SK-N-SH treated with all-trans-retinoic acid at 6 μM for 48 hours (cell line): ENCODE data around the gene IL1B.

Experiments
- ATAC-seq: fragments of 200-7000 bp; cut with Tn5 transposase; 3 replicates; pipeline ENCODE4 v1.9.1; 2020; ENCODE audit warnings: mild to moderate bottlenecking, moderate library complexity
- ARNTL ChIP-seq: fragments of 450-650 bp; formaldehyde crosslinking; IDR thresholded peaks from 2 replicates; pipeline ENCODE4 v1.5.0; 2020; ENCODE audit warnings: low read depth, mild to moderate bottlenecking, moderate library complexity, borderline replicate concordance
- BACH2 ChIP-seq: fragments of 250-450 bp; sonication (Bioruptor Pico); IDR thresholded peaks from 2 replicates; pipeline ENCODE4 v1.9.0; 2021; ENCODE audit warnings: mild to moderate bottlenecking, borderline replicate concordance
- CREB5 ChIP-seq: fragments of 250-450 bp; sonication (Bioruptor Pico); IDR thresholded peaks from 2 replicates; pipeline ENCODE4 v1.5.1; 2020; ENCODE audit warnings: low read depth, mild to moderate bottlenecking, moderate library complexity
- CSDC2 ChIP-seq: fragments of 250-450 bp; sonication (Bioruptor Pico); IDR thresholded peaks from 2 replicates; pipeline ENCODE4 v1.5.0; 2020; ENCODE audit warnings: mild to moderate bottlenecking, moderate library complexity
- CSRNP3 ChIP-seq: fragments of 250-450 bp; sonication (Bioruptor Pico); IDR thresholded peaks from 2 replicates; pipeline ENCODE4 v1.5.1; 2021; ENCODE audit warnings: mild to moderate bottlenecking, moderate library complexity
- GLIS3 ChIP-seq: fragments of 250-450 bp; sonication (Bioruptor Pico); IDR thresholded peaks from 2 replicates; pipeline ENCODE4 v1.5.0; 2020; ENCODE audit warnings: mild to moderate bottlenecking, moderate library complexity
- ISL1 ChIP-seq: fragments of 250-450 bp; sonication (Bioruptor Pico); IDR thresholded peaks from 2 replicates; pipeline ENCODE4 v2.1.2; 2022; ENCODE audit warnings: mild to moderate bottlenecking, moderate library complexity
- OSR1 ChIP-seq: fragments of 250-450 bp; sonication (Bioruptor Pico); IDR thresholded peaks from 2 replicates; pipeline ENCODE4 v1.8.0; 2022; ENCODE audit warnings: moderate library complexity, mild to moderate bottlenecking, inconsistent platforms
- POU6F1 ChIP-seq: fragments of 250-450 bp; sonication (Bioruptor Pico); IDR thresholded peaks from 2 replicates; pipeline ENCODE4 v1.8.0; 2021; ENCODE audit warnings: low read depth, mild to moderate bottlenecking, moderate library complexity, borderline replicate concordance
- RARB ChIP-seq: fragments of 250-450 bp; sonication (Bioruptor Pico); IDR thresholded peaks from 2 replicates; pipeline ENCODE4 v1.8.0; 2021; ENCODE audit warnings: mild to moderate bottlenecking, moderate library complexity
- SNAI2 ChIP-seq: fragments of 250-450 bp; sonication (Bioruptor Pico); IDR thresholded peaks from 2 replicates; pipeline ENCODE4 v1.5.0; 2020; ENCODE audit warnings: mild to moderate bottlenecking, moderate library complexity
- TCF4 ChIP-seq: fragments of 250-450 bp; sonication (Bioruptor Pico); IDR thresholded peaks from 2 replicates; pipeline ENCODE4 v1.8.0; 2021; ENCODE audit warnings: mild to moderate bottlenecking, moderate library complexity, borderline replicate concordance
- TOX ChIP-seq: fragments of 250-450 bp; sonication (Bioruptor Pico); IDR thresholded peaks from 2 replicates; pipeline ENCODE4 v1.8.0; 2021; ENCODE audit warnings: mild to moderate bottlenecking, moderate library complexity, borderline replicate concordance
- TSHZ2 ChIP-seq: fragments of 250-450 bp; sonication (Bioruptor Pico); IDR thresholded peaks from 2 replicates; pipeline ENCODE4 v1.5.0; 2020; ENCODE audit warnings: mild to moderate bottlenecking, moderate library complexity
- ZC3H10 ChIP-seq: fragments of 250-450 bp; sonication (Bioruptor Pico); IDR thresholded peaks from 2 replicates; pipeline ENCODE4 v1.5.1; 2021; ENCODE audit warnings: mild to moderate bottlenecking, moderate library complexity
- ZFP3 ChIP-seq: fragments of 250-450 bp; sonication (Bioruptor Pico); IDR thresholded peaks from 2 replicates; pipeline ENCODE4 v1.5.0; 2020; ENCODE audit warnings: mild to moderate bottlenecking, moderate library complexity
- ZFP30 ChIP-seq: fragments of 450-650 bp; formaldehyde crosslinking; IDR thresholded peaks from 2 replicates; pipeline ENCODE4 v1.5.0; 2022; ENCODE audit warnings: mild to moderate bottlenecking, moderate library complexity
- ZNF565 ChIP-seq: fragments of 450-650 bp; formaldehyde crosslinking; conservative IDR thresholded peaks from 2 replicates; pipeline ENCODE4 v1.5.0; 2020; ENCODE audit warnings: low read depth, mild to moderate bottlenecking, moderate library complexity
- ZNF70 ChIP-seq: fragments of 450-650 bp; formaldehyde crosslinking; IDR thresholded peaks from 2 replicates; pipeline ENCODE4 v1.5.0; 2020; ENCODE audit warnings: mild to moderate bottlenecking, moderate library complexity
- ZNF8 ChIP-seq: fragments of 450-650 bp; formaldehyde crosslinking; IDR thresholded peaks from 2 replicates; pipeline ENCODE4 v1.5.0; 2020; ENCODE audit warnings: mild to moderate bottlenecking, moderate library complexity

The IL1B gene

GRCh38 chr2:112811276-112811831, 25.2 kb downstream of the IL1B start:
- TF ChIP-seq ZNF565 (CRISPR knock-in tag), result no peak
- TF ChIP-seq BACH2, result no peak
- TF ChIP-seq TSHZ2 (CRISPR knock-in tag), result no peak
- TF ChIP-seq ZNF8 (CRISPR knock-in tag), result no peak
- TF ChIP-seq TCF4 (CRISPR knock-in tag), result no peak
- TF ChIP-seq ZFP30 (CRISPR knock-in tag), result no peak
- no peak for TF ChIP-seq ZFP3 (CRISPR knock-in tag)
- no peak for TF ChIP-seq GLIS3 (CRISPR knock-in tag)
- no peak for TF ChIP-seq OSR1
- TF ChIP-seq POU6F1 (CRISPR knock-in tag), result no peak
- no peak for TF ChIP-seq SNAI2 (CRISPR knock-in tag)
- TF ChIP-seq ZNF70, result no peak
- TF ChIP-seq ARNTL (CRISPR knock-in tag), result no peak
- no peak for TF ChIP-seq CREB5
- TF ChIP-seq ZC3H10 (CRISPR knock-in tag), result no peak
- TF ChIP-seq ISL1 (CRISPR knock-in tag), result no peak
- TF ChIP-seq RARB, result no peak
- TF ChIP-seq CSDC2 (CRISPR knock-in tag), result no peak
- ATAC-seq, result no peak

GRCh38 chr2:112809112-112809511, 27.5 kb downstream of the IL1B start:
- no peak for TF ChIP-seq TOX (CRISPR knock-in tag)
- TF ChIP-seq GLIS3 (CRISPR knock-in tag), result no peak
- TF ChIP-seq ZNF70, result no peak
- no peak for TF ChIP-seq ZFP30 (CRISPR knock-in tag)
- no peak for TF ChIP-seq TSHZ2 (CRISPR knock-in tag)
- TF ChIP-seq TCF4 (CRISPR knock-in tag), result no peak
- TF ChIP-seq ZNF565 (CRISPR knock-in tag), result no peak
- no peak for TF ChIP-seq OSR1
- no peak for TF ChIP-seq ZC3H10 (CRISPR knock-in tag)
- no peak for TF ChIP-seq CREB5
- TF ChIP-seq ZNF8 (CRISPR knock-in tag), result no peak
- no peak for TF ChIP-seq POU6F1 (CRISPR knock-in tag)
- no peak for TF ChIP-seq ZFP3 (CRISPR knock-in tag)
- no peak for TF ChIP-seq CSDC2 (CRISPR knock-in tag)
- no peak for TF ChIP-seq ISL1 (CRISPR knock-in tag)
- no peak for TF ChIP-seq SNAI2 (CRISPR knock-in tag)
- TF ChIP-seq ARNTL (CRISPR knock-in tag), result no peak
- TF ChIP-seq CSRNP3 (CRISPR knock-in tag), result no peak
- TF ChIP-seq, all 23 proteins: peak for 0
- no peak for ATAC-seq
